Gastrocnemius medialis (tissue), 4 donors: ENCODE results near the gene AZIN2.

Source experiments
- POLR2A ChIP-seq, 2 donors: fragments of 450-650 bp; IDR thresholded peaks; one replicate each; pipeline ENCODE4 v1.6.1; 2017; ENCODE audit warnings: antibody characterized with exemption in 2 of 2, mild to moderate bottlenecking in 2 of 2, moderate library complexity in 2 of 2
- TF ChIP-seq, protein P1 (sequence below), 5 experiments: fragments of 450-650 bp in 3 of 5; fragments of 200-600 bp in 2 of 5; sonication (generic) in 2 of 5; IDR thresholded peaks in 4 of 5; conservative IDR thresholded peaks in 1 of 5; 1 replicate in 4 of 5; 2 replicates in 1 of 5; pipeline ENCODE4 v1.5.1; 2016 to 2019; ENCODE audit warnings: antibody characterized with exemption in 5 of 5, mild to moderate bottlenecking in 3 of 5, moderate library complexity in 3 of 5

DNA sequence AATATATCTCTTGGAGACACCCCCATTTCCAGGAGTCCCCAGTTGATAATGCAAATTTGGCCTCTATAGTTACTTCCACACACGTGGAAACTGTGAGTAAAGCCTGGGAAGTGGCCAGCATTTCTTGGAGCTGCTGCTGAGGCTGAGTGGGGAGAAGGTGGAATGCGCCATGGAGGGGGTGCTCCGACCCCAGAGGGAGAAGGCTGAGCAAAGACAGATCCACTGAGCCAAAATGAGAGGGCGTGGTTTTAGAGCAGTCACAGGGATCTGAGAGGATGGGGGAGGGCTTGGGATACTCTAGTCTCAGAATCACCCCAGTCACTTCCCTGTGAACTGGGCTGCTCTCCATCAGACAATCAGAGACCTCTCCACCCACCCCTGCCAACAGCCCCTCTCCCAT, 62.2 kb downstream of the AZIN2 start:
- TF ChIP-seq, protein P1, sequence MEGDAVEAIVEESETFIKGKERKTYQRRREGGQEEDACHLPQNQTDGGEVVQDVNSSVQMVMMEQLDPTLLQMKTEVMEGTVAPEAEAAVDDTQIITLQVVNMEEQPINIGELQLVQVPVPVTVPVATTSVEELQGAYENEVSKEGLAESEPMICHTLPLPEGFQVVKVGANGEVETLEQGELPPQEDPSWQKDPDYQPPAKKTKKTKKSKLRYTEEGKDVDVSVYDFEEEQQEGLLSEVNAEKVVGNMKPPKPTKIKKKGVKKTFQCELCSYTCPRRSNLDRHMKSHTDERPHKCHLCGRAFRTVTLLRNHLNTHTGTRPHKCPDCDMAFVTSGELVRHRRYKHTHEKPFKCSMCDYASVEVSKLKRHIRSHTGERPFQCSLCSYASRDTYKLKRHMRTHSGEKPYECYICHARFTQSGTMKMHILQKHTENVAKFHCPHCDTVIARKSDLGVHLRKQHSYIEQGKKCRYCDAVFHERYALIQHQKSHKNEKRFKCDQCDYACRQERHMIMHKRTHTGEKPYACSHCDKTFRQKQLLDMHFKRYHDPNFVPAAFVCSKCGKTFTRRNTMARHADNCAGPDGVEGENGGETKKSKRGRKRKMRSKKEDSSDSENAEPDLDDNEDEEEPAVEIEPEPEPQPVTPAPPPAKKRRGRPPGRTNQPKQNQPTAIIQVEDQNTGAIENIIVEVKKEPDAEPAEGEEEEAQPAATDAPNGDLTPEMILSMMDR (IDR thresholded peaks at IDR 0.05 in 4 of 5, conservative IDR thresholded peaks at IDR 0.05 in 1 of 5), result no peak
- TF ChIP-seq POLR2A (IDR thresholded peaks at IDR 0.05), result no peak
